AG08395 (cell line): ENCODE measurements around the gene PRDM15.

ENCODE experiments used
- DNase-seq: peaks from one replicate; pipeline ENCODE4 v3.0.0; 2012; ENCODE audit warnings: mixed read lengths, low spot score

Gene PRDM15

GRCh38 chr21:41840880-41841279 lies 38.3 kb downstream of the PRDM15 start:
- no peak for DNase-seq

- no peak for DNase-seq
Observed at GRCh38 chr21:41839387-41840000, 39.6 kb downstream of the PRDM15 start.

GRCh38 chr21:41837756-41838297 lies 41.3 kb downstream of the PRDM15 start:
- DNase-seq, result no peak

- DNase-seq, result no peak
Observed at GRCh38 chr21:41836166-41837015, 42.8 kb downstream of the PRDM15 start.

- no peak for DNase-seq
Observed at GRCh38 chr21:41835711-41836154, 43.4 kb downstream of the PRDM15 start.

- no peak for DNase-seq
Observed at GRCh38 chr21:41834926-41835663, 44.0 kb downstream of the PRDM15 start.

GRCh38 chr21:41834252-41834925 lies 44.8 kb downstream of the PRDM15 start:
- DNase-seq, result no peak

GRCh38 chr21:41833497-41834115 lies 45.5 kb downstream of the PRDM15 start:
- DNase-seq, result no peak

GRCh38 chr21:41832596-41833496 lies 46.3 kb downstream of the PRDM15 start:
- no peak for DNase-seq

- no peak for DNase-seq
Observed at GRCh38 chr21:41831866-41832595, 47.1 kb downstream of the PRDM15 start.

- no peak for DNase-seq
Observed at GRCh38 chr21:41831453-41831831, 47.7 kb downstream of the PRDM15 start.

- no peak for DNase-seq
Observed at GRCh38 chr21:41830764-41831452, 48.2 kb downstream of the PRDM15 start.

- no peak for DNase-seq
Observed at GRCh38 chr21:41830145-41830707, 48.9 kb downstream of the PRDM15 start.

- no peak for DNase-seq
Observed at GRCh38 chr21:41828884-41829360, 50.2 kb downstream of the PRDM15 start.

GRCh38 chr21:41827951-41828883 lies 50.9 kb downstream of the PRDM15 start:
- DNase-seq, result no peak

- no peak for DNase-seq
Observed at GRCh38 chr21:41825881-41826280, 53.3 kb downstream of the PRDM15 start.

- DNase-seq, result no peak
Observed at GRCh38 chr21:41825216-41825615, 53.9 kb downstream of the PRDM15 start.
